HG03039 (cell line): ENCODE results near the gene CNTNAP2.

Source experiments
- ATAC-seq: cut with Tn5 transposase; IDR thresholded peaks from one replicate; pipeline ENCODE4 v1.9.1; 2021; ENCODE audit warnings: mild to moderate bottlenecking, moderate library complexity; ENCODE audit not compliant: unreplicated experiment

Gene CNTNAP2

DNA sequence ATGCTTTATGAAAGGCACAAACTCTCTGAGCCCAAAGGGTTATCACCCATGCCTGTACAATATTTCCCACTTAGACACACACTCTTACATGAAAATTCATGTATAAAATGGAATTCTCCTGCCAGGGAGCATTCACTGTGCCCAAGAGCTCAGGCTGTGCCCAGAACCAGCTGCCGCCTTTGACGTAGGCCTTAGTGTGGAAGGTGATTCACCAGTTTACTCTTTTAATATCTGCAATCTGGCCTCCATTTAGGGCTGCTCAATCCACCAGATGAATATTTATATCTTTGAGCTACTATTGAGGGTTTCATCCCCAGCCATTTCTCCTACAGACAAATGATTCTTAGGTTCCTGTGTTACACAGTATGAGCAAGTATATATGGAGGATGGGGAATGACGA lies 849.7 kb downstream of the CNTNAP2 start:
- no peak for ATAC-seq

DNA sequence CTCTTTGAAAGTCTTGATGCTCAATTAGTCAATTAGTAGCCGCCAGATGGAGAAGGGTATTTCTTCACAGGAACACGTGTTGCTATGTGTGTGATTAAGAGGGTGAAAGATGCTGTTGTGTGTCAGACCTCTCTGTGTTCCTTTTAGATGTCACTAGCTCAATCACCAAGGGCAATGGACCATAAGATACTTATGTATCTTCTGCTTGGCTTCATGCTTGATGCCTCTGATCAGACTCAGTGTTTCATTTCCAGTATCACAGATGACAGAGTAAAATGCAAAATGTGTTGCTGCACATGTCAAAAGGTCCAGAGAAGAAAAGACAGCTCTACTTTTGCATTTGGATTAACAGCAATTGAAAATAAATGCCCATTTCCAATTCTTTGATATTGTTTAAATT lies 865.9 kb downstream of the CNTNAP2 start:
- no peak for ATAC-seq

DNA sequence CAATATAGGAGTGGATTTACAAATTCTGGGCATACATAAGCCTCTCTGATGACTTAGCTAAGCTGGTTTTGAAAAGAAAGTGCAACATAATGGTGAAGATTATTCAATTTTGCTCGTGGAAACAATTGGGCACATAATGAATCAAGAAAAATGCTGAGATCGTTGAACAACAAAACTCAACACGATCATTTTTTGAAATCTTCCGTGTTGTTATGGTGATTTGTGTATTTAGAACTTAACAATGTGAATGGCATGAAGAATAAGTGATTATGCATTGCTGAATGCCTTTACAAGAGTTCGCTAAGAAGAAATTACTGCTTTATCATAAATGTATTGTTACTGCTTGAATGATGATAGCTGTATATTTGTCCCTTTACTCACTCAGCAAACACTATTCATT lies 875.0 kb downstream of the CNTNAP2 start:
- no peak for ATAC-seq

DNA sequence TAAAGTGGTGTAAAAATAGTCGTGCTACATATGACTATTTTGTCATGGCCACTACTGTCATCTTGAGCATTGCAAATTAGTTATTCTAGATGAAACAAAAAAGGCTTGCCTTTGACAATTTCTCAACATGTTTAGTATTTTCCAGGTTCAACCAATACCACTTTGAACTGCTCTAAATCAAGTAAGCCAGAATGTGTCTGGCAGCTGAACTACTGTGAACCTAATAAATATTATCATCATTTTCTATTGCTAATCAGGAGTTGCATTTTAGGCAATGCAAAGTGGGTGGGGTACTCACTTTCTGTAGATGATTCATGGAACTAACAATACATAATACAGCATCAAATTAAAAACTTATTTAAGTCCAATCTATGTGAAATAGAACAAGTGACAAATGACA lies 877.2 kb downstream of the CNTNAP2 start:
- no peak for ATAC-seq

DNA sequence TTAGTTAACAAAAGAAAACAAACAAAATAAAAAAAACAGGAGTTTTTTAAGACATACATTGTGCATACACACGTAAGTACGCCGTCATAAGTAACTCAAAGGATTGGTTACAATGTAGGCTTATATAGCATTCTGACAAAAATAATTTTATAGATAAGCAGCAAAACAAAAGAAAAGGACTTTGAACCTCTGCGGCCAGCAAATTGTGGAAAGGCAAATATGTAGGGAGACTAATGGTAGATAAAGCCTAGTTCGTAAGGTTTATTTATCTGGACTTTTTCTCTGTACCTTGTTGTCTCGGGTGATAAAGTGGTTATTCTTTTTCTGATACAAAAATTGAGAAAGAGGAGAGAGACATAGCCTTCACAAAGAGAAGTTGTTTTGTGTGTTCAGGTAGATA lies 891.9 kb downstream of the CNTNAP2 start:
- ATAC-seq = no peak

DNA sequence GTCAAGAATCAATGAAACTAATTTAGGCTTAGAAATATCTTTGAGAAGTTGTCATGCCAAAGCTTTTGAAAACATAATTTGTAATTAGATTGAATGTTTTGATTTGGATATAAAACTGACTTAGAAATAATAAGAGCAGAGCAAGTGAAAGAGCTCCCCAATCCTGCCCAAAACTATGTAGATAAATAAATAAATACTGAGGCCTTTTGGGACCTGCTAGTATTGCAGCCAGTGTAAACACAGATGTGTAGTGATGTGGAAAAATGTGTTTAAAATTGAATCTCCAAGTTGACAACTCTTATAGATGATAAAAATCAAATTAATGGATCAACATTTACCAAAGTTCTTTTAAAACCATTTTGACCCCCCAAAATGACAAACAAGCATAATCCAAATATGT lies 896.1 kb downstream of the CNTNAP2 start:
- ATAC-seq = no peak

DNA sequence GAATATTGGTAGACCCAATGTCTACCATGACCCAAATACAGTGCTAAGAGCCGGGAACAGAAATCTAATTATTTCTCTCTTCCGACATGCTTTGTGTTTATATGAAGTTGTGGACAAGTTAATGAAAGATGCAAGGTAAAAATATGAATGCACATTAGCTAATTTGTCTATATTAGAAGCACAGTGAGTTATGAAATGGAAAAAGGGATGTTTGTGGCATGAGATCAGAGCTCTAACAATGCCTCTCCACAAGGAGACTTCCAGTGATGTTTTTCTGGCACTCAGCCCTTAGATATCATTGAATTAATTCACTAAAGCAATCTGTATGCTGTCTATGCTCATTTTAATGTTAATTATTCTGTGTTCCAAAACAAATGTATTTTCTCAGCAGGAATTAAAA lies 897.2 kb downstream of the CNTNAP2 start:
- no peak for ATAC-seq

DNA sequence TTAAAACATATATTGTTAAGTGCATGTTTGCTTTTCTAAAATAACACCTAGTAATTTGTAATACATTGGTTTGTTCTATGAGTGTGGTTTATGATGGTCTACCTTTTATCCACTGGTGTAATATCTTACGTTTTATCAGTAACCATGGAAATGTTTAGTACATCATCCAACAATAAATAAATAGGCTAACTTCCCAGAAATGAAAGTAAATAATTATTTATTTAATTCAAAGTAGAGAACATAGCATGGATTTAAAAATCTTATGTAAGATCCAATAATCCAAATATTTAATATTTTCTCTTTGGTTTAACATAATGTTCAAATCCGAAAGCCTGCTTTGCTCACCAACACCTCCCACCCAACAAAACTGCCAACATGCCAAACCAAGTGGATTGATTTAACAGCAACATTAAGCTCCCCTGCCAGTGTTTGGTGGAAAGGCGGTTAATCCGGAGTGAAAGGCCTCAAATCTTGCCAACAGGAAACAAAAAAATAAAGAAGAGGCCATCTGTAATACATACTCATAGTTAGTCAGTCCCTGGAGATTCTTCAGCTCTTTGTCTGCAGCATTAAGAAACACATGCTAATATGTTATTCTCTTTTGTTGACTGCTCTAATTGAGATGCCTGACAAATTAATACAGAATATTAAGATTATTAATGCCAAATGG lies 897.8 kb downstream of the CNTNAP2 start:
- no peak for ATAC-seq

DNA sequence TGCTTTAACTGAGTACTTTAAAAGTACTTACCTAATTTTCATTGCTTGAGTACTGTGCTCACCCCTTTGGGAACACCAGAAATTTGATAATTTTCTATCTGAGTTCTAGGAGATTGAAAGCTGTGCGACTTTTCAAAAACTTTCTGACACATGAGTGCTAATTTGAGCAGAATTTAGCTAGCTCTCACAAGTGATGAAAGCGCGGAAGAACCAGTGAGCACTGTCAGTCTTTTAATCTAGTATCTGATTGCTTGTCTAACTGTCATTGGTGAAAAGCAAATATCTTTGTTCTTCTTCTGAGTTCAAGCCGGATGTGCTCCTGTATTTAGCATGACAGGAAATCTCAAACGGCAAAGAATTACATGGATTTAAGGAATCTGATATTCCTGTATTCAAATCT lies 899.4 kb downstream of the CNTNAP2 start:
- no peak for ATAC-seq

DNA sequence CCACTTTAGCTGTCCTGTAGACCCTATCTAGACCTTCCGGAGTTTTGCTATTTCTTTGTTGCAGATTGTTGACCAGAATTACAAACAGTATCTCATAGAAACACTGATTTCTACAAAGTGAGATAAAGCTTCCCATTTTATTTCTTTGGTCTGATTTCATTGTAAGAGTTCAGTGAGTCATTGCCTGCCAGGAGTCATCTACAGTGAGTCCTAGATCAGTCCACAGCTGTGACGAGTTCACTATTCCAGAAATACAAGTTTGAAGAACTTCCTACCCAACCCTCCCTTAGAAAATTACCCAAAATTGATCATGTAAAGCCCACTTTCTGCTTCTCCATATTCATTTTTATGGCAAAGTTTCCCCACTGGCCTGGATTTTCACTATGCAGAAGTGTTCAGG lies 905.5 kb downstream of the CNTNAP2 start:
- no peak for ATAC-seq

DNA sequence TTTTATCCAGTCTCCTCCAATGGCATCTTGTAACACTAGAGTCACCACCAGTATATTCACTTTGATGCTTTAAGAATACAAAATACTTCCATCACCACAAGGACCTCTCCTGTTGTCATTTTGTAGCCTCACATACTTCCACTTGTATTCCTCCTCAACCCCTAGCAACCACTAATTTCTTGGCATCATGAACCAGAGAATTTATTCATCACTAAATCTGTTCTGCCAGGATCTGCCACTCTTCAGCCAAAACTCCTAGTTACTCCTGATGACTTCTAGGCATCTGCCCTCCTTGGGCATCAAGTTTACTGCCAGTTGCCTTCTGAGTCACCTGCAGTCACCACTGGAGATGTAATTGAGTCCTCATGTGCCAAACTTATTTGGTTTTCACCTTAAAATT lies 906.8 kb downstream of the CNTNAP2 start:
- no peak for ATAC-seq

DNA sequence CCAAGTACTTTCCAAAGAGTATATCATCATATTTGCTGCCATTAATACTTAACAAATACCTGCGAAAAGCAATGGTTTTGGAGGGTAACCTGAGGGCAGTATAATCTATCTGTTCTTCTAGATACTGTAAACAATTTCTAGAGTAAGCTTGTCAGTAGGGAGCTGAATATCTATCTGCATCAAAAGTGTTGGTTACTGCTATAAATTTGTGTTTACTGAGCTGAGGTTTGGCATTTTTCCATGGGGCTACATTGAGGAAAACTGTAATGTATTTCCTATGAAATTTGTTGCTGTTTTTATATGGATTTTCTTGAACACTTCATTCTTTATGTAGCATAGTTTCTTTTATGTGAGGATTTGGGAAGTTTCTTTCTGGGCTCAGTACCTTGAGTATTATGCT lies 913.4 kb downstream of the CNTNAP2 start:
- no peak for ATAC-seq

DNA sequence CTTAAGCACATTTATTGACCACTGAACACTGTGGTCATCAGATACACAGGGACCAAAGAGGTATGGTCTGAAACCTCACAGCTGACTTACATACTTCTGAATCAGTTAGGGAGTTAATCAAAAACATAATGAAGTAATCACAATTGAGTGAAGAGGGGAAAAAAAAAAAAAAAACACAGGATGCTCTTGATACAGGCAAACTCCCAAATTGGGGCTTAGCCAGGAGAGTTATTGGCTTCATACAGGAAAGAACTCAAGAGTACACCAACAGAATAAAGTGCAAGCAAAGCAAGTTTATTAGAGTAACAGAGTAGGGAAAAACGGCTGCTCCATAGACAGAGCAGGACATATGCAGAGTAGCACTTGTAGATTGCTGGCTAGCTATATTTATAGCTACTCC lies 917.0 kb downstream of the CNTNAP2 start:
- no peak for ATAC-seq

DNA sequence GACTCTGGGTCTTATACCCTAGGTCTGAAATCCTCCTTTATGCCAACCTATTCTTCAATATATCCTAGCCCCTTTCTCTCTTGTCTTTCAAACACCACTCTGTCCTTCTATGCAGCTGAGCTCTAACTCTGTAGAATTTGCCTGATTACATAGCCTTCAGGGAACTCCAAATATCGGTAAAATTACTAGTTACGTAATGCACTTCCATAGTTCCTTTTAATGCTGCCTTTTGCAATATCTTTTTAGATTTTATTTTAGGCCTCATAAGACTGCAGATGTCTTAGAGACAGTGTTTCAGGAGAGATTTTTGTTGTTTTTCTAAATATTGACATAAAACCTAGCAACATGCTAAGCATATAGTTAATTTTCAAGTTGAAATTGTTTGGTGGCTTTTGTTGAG lies 924.8 kb downstream of the CNTNAP2 start:
- ATAC-seq = no peak

DNA sequence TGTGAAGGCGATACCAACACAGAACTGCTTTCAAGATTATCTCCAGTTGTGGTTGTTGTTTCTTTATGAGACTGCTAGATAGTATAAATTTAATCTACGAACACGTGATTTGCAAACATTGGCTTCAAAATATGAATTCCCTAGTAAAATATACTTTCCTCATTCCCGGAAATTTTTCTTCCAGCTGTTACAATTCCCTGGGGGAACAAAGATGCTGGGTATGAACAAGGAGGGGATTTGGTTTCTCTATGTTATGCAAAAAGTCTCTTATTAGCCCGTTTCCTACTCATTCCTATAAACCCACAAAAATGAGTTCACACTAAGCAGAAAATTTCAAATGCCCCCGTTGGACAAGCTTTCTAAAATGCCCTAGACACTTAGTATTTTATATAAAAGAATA lies 928.3 kb downstream of the CNTNAP2 start:
- ATAC-seq = no peak

DNA sequence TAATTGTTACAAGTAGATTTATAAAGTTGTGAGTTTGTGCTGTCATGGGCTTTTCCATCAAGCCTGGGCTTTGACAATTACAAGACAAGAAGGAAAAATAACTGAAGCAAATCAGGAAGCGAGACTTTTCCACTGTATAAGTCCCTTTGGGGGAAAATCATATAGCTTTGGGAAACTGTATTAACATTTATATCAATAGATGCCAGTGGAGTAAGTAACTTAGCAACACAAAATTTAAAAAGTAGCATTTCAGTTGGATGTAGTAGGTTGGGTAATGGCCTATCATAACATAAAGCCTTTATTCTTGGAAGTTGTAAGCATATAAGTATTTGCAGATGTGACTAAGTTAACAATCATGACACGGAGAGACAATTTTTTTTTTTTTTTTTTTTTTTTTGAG lies 931.1 kb downstream of the CNTNAP2 start:
- no peak for ATAC-seq

DNA sequence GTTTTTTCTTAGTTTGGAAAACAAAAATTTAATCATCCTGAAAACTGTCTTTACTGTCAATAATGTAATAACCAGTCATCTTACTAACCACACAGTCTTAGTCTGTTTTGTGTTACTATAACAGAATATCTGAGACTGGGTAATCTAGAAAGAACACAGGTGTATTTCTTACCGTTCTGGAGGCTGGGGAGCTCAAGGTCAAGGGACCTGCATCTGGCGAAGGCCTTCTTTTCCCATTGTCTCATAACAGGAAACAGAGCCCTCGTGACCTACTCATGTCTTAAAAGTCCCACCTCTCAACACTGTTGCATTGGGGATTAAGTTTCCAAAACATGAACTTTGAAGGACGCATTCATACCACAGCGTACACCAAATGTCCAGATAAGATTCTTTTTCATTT lies 932.3 kb downstream of the CNTNAP2 start:
- ATAC-seq = no peak

DNA sequence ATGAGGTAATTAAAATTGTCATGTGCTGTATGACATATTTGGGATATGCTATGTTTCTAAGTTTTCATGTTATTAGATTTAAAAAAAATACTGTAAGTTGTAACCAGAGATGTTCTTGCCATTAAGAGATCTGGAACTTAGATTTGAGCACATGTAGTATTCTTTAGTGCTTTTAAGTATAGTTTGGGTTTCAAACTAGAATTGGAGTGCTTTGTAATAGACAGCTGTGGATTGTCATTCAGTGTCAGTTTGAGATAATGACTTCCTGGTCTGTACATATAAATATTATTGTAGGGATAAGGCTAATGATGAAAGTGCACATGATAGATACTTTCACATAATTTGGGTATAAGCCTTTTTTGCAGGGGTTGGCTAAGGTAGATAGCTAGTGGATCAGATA lies 936.2 kb downstream of the CNTNAP2 start:
- ATAC-seq = no peak

DNA sequence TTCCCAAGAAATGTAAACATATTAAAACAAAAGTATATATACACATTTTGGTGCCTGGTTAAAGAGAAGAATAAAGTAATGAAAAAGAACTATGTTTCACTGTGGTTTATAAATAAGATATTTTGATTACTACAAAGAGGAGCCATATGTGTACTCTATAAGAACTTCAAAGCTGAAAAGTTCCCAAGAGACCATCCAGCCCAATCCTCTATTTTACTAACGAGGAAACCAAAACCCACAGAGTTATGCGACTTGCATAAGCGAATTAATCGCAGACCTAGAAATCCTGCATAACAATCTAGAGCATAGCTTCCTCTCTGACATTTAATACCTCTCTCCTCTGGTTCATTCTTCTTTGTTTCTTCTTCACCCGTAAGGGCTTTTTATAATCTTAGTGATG lies 937.1 kb downstream of the CNTNAP2 start:
- no peak for ATAC-seq

DNA sequence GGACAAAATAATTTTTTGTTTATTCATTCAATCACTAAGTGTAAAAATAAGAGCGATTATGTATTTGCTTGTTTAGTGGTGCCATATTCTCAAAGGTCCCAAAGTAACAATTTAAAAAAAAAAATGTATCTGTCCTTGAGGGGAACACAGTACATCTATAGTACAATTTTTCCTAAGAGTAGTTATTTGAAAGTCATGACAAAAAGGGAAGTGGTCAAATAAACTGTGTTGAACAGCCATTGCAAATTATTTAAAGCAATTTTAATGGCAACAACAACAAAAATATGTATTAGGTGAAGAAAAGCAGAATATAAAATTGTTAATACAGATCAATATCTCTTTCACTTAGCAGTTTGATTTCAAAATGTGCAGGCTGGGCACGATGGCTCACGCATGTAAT lies 943.5 kb downstream of the CNTNAP2 start:
- ATAC-seq = no peak

DNA sequence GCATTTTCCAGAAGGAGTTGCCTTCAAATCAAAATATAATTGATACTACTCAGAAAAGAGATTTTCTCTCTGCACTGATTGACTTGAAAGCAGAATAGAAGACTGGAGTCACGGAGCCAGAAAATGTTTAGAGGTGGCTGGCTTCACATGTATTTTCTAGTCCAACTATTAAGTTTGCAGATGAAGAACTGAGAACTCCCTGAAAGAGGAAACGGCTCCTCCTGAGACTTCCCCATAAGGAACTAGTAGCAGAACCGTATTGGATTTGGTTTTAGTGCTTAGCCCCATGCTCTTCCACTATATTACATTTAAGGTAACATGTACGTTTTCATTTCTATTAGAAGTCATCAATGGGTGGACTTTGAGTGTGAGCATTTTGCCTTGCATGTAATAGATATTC lies 946.3 kb downstream of the CNTNAP2 start:
- no peak for ATAC-seq

DNA sequence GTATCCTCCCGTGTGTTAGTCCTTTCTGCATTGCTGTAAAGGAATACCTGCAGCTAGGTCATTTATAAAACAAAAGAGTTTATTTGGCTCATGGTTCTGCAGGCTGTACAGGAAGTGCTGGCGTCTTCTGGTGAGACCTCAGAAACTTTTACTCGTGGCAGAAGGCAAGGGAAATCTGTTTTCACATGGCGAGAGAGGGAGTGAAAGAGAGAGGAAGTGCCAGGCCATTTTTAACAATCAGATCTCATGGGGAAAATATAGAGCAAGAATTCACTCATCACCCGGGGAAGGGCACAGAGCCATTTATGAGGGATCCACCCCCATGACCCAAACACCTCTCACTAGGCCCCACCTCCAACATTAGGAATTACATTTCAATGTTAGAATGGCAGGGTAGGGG lies 952.2 kb downstream of the CNTNAP2 start:
- no peak for ATAC-seq

DNA sequence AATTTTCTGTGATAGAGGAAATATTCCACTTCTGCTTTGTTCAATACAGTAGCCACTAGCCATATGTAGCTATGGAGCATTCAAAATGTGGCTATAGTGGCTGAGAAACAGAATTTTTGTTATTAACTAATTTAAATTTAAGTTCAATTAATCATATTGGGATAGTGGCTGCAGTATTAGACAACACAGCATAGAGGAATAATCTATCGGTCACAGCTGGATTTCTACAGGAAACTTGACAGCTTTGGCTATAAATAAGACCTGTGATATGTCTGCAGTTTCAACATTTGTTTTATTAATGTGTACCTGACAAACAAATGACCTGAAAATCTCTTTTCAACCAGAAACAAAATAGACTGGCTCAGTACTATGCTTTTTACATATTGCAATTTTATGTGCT lies 953.2 kb downstream of the CNTNAP2 start:
- ATAC-seq = no peak

DNA sequence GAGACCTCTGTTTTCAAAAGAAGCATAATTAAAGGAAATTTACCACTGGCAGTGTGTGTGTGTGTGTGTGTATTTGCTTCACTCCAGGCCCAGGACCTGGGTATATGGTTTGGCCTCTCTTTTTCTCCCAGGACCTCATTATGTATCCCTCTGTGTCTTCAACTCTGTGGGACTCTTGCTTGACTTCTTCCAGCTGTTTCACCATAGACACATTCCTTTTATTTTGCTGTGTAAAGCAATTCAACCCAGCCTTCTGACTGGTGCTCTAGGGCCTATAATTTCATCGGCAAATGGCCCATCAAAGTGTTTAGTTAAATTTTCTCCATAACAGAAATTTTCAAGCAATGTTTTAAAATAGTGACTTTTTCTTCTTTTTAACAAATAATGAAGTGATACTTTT lies 954.3 kb downstream of the CNTNAP2 start:
- no peak for ATAC-seq
